GM19328 (cell line): ENCODE results near the gene GPHA2.

Experiments used
- ATAC-seq: cut with Tn5 transposase; IDR thresholded peaks from one replicate; pipeline ENCODE4 v1.9.1; 2021; ENCODE audit warnings: mild to moderate bottlenecking, moderate library complexity; ENCODE audit not compliant: unreplicated experiment

GPHA2 gene

DNA sequence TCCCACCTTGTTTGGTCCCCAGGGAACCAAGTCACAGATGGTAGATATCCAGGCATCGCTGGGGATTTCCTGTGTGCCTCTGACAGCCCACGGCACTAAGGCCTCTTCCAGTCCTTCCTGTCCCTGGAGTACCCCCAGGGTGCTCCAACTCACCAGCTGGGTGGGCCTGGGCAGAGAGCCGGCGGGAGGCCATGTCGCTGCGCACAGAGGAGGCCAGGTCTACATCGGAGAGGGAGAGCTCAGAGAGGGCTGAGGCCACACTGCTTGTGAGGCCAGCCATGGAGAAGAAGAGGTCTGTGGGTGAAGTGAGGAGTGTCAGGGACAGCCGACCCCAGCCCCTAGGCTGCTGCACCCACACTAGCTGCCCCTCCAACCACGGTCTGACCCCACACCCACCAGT is 24.0 kb downstream of the GPHA2 start:
- no peak for ATAC-seq

DNA sequence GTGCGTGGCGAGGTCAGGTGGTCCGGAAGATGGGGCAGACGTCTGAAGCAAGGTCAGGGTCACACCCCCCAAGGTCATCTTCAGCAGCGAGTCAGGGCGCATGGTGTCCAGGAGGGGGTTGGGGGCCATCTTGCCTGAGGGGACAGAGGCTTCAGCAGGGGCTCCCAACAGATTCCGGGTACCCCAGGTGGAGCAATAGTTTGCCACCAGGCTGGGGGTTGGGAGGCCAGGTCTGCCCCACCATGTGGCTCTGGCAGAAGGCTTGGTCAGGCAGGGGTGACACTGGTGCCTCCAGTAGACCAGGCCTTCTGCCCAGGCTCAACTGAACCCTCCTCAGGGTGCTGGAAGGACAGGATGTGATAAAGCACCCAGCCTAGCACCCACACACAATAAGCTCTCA is 24.6 kb downstream of the GPHA2 start:
- no peak for ATAC-seq

DNA sequence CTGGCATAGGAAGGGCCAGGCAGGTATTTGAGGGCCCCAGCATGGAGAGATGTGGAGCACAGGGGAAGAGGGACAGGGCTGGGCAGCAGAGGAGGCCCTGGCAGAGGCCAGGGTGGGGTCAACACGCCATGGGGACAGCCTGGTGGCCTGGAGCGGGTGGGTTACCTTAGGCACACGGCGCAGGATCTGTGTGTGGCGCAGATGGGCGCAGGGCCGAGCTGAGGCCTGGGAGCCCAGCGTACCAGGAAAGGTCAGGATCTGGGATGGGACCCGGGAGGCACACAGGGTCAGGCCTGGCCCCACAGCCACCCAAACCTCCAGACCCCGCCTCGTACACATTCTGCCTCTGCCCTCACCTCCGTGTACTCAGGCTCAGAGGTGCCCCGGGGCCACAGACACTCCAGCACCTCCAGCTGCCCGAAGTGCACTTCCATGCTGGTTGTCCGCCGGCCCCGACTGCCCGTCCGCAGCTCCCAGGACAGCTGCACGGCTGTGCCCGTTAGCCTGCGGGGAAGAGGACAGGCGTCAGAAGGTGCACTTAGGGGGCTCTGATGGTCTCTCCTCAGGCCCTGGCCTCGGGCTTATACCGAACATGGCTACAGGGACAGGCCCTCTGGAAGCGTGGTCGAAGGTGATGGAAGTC is 25.1 kb downstream of the GPHA2 start:
- no peak for ATAC-seq

DNA sequence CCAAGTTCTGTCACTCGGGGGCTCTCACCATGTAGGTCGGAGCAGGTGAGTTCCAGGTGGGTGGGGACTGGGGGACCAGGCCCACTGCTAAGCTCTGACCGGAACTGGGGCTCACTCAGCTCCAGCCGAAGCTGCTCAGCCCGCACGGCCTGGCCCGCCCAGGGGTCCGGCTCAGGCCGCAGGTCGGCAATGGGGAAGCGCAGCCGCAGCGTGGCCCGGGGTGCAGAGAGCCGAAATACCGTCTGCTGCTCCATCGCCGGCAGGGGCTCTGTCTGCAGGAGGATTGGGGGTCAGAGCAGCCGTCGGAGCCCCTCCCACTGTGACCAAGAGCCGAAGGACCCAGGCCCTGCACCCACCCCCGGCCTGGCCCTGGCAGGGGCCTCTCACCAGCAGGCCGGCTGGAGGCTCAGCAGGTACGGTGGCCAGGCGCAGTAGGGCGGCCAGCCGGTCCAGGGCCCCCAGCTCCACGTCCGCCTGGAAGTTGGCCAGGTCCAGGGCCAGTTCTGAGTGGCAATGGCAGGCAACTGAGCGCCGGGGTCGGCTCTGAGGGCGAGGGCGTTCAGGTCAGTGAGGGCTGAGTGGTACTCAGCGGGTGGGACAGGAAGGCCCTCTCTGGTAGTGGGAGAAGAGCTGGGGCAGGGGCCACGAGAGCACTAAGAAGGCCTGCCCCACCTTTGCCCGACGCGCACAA is 25.9 kb downstream of the GPHA2 start:
- ATAC-seq, result no peak

DNA sequence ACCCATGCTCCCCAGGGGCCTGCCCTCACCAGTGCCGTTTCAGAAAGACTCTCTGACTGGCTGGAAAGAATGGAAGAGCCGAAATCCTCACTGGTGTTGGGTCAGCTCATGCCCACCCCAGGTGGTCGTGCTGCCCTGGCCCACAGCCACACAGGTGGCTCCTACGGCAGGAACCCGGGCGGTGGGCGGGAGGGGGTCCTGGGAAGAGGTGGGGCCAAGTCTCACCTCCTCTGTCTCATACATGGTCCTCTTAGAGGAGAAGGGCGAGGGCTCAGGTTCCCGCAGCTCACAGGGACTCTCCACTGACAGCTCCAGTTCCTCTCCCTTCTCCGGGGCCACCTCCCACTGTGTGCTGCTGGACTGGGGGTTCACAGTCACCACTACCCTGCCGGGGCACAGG is 26.9 kb downstream of the GPHA2 start:
- ATAC-seq, result no peak

DNA sequence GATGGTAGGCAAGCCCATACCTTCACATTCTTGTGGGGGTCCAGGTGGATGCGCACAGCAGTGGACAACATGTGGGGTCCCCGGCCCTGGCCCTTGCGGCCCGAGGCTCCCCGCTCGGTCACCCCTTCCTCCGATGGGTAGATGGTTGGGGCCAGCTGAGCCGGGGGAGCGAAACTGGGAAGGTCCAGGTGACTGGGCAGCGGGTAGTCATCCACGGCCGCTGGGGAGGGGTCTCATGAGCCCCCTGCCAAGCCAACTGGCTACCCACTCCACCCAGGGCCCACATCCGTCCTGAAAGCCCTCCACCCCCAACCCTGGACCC is 29.4 kb downstream of the GPHA2 start:
- ATAC-seq, result no peak

DNA sequence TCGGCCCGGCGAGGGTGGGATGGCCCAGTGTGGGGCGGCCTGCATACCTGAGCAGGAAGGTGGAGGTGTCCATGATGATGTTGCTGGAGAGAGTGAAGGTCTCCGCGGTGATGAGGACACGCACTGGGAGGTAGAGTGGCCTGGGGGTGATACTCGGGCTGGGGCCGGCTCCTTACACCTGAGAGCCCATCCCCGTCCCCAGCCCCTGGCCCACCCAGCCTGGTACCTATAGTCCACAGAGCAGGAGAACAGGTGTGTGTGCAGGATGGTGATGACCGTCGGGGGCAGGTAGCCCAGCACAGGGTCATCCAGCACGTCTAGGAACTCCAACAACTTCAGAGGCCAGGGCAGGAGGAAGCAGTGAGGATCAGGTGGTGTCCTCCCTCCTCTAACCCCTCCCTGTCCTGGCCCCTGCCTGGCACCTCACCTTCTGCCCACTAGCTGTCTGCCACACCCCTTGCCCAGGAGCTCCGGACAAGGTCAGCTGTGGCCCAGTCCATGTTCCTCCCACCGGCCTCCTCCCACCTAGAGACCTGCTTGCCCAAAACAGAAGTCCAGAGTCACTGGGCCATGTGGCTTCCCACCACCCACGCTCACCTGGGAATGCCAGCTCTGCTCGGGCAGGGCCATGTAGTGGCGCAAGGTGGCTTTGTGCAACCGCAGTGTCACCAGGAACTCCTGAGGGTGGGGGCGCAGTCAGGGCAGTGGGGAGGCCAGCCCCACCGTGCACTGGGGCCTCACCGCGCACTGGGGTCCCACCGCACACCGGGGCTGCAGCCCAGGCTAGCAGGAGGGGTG is 30.0 kb downstream of the GPHA2 start:
- ATAC-seq, result no peak

DNA sequence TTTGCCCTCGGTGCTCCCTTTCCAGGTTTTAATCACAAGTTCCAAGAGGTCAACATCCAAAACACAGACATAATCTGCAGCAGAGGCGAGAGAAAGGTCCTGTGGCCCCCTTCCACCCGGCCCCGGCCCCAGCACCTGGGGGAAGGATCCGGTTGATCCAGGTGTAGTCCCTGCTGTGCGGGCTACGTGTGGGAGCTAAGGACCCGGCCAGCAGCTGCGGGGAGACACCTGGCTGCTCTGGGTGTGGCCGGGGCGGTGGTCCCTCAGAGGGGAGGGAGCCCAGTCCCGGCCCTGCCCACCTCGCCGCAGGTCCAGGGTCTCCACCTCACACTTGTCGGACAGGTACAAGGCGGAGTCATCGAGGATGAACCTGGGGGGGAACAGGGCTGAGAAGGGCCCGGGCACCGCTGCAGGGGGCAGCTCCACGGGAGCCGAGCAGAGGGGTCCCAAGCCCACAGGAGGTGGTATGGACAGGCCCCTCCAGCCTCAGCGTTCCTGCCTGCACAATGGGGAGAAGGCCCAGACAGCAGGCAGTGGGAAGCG is 32.3 kb downstream of the GPHA2 start:
- no peak for ATAC-seq

DNA sequence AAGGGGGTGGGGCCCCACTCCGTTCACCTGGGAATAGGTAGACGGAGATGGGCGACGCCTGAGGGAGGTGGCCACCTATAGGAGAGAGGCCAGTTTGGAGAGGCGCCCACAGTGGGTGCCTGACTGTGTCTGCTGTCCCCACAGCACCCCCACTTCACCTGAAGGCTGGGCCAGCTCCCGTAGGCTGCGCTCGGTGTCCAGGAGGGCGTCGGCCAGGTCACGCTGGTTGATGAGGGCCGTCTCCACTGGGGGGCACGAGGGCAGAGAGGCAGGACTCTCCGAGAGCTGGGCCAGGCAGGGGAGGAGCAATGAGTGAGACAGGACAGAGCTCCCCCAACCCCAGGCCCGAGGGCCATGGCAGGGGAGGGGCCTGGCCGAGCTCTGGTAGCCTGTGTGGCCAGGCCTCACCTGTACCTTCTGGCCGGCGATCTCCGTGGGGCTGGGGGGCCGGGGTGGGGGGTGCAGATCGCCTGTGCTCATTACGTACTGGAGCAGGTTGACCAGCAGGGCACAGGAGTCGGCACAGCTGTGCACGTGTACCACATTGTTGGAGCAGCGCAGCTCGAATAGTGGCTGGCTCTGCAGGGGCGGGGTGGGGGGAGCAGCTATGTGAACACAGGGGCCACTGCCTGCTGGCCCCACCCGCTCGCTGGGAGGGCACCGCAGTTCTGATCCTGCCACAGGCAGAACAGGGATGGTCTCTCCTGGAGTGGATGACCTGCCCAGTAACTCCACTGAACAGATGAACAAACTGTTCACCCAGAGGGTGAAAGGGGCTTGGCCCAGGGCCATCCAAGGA is 33.4 kb downstream of the GPHA2 start:
- ATAC-seq, result no peak

DNA sequence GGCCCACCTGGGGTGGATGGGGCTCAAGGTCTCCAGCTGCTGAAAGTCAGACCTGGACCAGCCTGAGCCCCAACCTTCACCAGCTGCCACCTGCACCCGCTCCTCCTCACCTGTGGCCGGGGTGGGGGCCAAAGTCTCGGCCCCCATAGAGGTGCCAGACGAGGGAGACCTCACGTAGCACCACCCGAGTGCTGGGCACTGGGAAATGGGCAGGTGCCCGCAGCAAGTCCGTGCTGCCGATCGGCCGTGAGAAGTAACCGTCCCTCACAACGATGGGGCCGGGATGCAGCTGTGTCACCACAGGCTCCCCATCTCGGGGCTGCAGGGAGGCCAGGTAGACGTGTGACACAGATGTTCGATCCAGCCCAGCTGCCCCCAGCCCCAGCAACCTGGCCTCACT is 34.9 kb downstream of the GPHA2 start:
- ATAC-seq, result no peak

DNA sequence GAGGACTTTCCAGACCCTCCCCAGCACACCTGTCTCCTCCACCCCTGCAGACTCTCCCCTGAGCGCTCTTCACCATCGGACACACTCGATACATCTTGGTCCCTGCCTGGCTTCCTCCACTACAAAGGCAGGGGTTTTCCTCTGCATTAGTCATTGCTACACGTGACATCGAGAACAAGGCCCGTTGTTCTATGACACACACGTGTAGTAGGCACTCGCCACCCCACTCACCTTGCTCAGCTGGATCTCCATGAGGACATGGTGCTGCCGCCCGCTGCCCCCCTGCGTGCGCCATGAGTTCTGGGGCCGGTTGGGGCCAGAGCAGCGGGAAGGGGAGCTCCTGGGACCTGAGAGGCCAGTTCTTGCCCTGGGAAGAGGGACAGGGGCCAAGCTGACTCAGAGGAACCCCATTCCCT is 35.4 kb downstream of the GPHA2 start:
- no peak for ATAC-seq

DNA sequence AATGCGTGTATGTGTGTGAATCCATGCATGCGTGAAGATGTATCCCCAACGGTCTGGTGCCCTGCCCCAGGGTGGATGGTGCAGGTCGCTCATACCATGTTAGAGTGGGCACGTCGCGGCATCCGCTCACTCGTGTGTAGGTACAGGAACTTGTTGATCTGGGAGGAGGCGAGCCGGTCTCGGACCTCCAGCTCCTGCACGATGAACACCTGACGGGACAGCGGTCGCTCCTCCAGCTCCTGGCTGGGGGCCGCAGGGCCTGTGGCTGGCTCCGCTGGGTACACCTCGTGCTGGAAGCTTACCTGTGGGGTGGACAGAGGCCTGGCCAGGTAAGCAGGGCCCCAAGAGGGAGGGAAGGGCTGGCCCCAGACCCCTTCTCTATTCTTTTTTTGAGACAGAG is 37.2 kb downstream of the GPHA2 start:
- no peak for ATAC-seq

DNA sequence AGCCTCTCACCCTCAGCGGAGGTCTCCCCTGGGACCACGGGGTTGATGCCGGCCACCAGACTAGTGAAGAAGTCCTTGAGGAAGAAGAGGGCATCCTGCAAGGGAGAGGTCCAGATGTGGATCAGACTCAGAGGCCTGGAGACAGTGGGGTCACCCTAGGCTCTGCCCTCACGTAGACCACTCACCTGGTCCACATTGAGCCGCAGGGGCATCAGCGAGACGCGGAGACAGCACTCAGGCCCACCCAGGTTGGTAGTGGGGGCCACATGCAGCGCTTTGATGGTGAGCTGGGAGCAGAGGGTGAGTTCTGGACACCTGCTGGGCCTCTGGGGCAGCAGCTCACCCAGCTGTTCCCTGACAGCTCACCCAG is 37.6 kb downstream of the GPHA2 start:
- no peak for ATAC-seq

DNA sequence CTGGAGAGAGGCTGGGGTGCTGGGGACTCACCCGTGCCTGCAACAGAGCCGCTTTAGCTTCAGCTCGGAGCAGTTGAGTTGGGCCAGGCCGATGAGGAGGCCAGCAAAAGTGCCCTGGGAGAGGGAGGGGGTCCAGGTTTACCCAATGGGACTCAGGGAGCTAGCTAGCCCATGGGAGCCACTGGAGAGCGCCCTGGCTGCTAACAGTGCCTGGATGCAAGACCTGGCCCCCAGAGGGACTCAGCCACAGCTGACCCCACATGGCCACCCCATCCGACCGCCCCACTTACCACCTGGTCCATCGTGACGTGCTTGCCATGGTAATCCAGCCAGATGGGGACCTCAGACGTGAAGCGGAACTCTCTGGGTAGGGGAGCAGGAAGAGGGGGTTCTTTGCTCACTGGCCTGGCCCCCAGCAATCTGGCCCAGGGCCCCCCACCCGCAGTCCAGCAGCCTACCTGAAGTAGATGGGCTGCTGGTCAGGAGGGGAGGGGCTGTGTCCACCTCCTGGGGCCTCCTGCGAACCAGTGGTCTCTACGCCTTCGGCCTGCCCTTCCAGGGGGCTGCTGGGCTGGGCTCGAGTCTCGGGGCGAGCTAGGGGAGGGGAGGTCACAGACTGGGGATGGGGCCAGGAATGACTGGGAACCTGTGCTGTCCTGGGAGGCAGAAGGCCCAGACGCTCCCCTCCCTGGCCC is 38.2 kb downstream of the GPHA2 start:
- no peak for ATAC-seq

DNA sequence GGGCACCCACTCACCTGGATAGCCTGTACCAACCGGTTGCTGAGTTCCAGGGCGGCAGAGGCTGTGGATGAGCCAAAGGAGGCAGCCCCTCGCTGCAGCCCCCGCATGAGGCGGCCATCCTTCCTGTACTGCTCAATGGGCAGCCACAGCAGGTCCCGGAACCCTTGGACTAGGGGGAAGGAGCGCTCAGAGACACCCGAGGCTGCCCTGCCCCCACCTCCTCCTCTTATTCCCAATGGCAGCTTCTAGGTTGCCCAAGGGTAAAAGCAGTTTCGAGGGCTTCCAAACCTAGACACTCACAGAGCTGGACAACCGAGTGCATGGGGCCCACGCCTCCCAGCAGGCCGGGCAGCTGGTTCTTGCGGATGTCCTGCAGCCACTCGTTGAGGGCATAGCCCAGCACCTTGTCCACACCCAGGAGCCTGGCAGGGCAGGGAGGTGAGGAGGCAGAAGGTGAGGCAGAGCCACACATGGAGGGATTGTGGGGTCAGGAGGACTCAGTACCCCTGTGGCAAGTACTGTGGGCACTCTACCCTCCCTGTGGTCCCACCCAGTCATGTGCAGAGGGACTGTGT is 39.2 kb downstream of the GPHA2 start:
- no peak for ATAC-seq

DNA sequence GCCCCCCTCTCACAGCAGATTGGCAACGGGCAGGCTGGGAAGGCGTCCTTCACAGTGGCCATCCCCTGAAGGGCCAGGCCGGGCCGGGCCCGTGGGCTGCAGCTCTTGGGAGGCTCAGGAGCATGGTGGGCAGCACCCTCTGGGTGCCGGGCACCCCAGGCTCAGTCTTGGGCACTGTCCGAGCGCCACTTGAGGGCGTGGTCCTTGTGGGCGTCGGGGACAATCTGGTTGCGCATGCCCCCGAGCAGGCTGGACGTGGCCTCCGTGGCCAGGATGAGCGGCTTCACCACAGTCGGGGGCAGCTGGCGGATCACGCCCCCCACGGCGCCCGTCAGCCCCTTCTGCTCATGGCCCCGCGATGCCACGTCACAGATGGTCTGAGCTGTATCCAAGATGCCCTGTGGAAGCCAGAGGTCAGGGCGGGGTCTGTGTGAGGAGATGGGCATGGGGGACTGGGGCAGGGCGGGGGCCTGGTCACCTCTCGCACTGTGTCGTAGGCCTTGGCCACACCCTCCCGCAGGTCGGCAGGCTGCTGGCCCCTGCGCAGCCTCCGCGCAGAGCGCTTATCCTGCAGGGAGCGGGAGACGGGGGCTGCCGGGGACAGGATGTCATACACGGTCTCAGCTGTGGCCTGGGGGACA is 40.8 kb downstream of the GPHA2 start:
- ATAC-seq, result no peak

DNA sequence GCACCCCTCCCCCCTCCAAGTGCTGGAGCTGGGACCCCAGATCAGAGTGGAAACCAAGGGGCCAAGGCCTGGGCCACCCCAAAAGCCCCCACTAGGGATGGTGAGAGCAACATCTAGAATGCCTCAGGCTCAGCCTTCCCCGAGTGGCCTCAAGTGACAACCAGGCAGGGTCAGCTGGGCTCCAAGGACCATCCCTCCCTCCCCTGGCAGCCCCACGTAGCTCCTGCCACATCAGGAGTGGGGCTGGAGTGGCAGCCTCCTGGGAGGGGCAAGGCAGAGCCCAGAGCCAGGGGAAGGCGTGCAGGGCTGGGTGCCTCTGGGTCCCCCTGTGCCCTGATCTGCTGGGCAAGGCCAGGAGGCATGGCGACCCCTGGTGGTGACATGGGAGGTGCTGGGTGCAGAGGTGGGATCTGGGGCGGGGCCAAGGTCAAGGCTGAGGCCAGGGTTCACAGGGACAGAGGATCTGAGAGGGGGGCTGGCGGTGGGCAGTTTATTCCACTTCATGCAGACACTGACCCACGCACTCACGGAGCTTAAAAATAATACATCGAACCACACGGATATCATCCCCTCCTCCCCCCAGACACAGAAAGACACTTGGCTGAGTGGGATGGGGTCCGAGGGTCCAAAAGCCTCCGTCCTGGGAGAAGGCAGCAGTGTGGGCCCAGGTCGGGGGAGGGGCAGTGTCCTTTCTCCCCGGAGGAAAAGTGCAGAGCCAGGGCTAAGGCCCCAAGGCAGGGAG is 41.5 kb downstream of the GPHA2 start:
- no peak for ATAC-seq

DNA sequence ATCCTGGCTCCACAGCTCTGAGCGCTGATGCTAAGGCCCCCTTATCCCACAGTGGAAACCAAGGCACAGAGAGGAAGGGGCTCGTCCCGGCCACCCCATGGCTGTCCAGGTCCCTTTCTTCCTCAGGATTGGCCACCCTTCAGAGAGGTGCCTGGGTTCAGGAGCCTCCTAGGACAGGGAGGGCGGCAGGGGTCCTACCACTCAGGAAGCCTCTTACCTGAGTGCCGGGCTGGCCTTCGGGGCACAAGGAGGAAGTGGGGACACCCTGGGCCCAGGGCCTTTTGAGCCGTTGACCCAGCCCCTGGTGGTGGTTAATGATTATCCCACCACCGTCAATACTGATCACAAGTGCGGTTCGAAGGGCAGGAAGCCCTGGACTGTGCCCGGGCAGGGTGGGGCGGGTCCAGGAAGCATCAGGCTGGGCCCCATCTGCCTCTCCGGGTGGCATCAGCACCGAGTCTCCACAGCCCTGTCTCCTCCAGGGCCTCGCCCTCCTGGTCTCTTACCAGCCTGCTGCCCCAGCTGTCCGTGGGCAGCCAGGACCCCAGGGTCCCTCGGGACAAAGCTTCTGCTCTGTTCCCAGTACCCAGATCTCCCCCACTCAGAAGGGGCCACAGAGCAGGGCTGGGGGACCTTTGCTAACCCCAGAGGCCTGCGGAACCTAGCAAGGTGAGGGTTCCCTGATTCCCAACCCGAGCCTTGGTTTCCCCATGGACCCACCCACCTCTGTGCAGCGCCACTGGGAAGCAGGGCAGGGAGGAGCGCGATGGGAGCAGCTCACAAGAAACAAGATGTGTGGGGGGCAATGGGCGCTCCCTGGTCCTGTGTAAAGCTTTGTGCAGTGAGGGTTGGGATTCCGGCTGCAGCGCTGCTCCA is 42.3 kb downstream of the GPHA2 start:
- no peak for ATAC-seq
